Subcutaneous abdominal adipose tissue (tissue), 5 donors: ENCODE data around the gene IL1RAPL1.
"Not testable (repeated sequence)": the region's sequence is repeated elsewhere in the genome, so short reads cannot be mapped to it uniquely, and the experiment has no call there.

Source experiments
- H3K27ac ChIP-seq: one replicate; pipeline ENCODE4 v1.7.0; 2013; ENCODE audit warnings: low read depth, mild to moderate bottlenecking, inconsistent platforms, low read length, moderate library complexity
- H3K27me3 ChIP-seq, 5 donors: one replicate each; pipeline ENCODE4 v1.7.0; 2013; ENCODE audit warnings: low read length in 5 of 5, inconsistent platforms in 1 of 5; ENCODE audit not compliant: control insufficient read depth in 5 of 5, insufficient read depth in 4 of 5
- H3K36me3 ChIP-seq, 5 donors: one replicate each; pipeline ENCODE4 v1.7.0; 2013; ENCODE audit warnings: low read length in 5 of 5; ENCODE audit not compliant: control insufficient read depth in 5 of 5, insufficient read depth in 5 of 5
- H3K4me1 ChIP-seq, 5 donors: one replicate each; pipeline ENCODE4 v1.7.0; 2013; ENCODE audit warnings: low read length in 5 of 5, mild to moderate bottlenecking in 3 of 5, moderate library complexity in 1 of 5; ENCODE audit not compliant: control insufficient read depth in 5 of 5, insufficient read depth in 5 of 5
- H3K4me3 ChIP-seq, 5 donors: one replicate each; pipeline ENCODE4 v1.7.0; 2013; ENCODE audit warnings: low read length in 5 of 5, low read depth in 1 of 5
- H3K9ac ChIP-seq, 5 donors: one replicate each; pipeline ENCODE4 v1.7.0; 2013; ENCODE audit warnings: low read length in 5 of 5, mild to moderate bottlenecking in 4 of 5, moderate library complexity in 3 of 5
- H3K9me3 ChIP-seq, 5 donors: one replicate each; pipeline ENCODE4 v1.7.0; 2013; ENCODE audit warnings: low read length in 5 of 5; ENCODE audit not compliant: control insufficient read depth in 5 of 5
- donor health status: healthy.
- donor health status: healthy.
- donor health status: healthy.
- donor health status: healthy.
- donor health status: healthy.

Gene IL1RAPL1

DNA sequence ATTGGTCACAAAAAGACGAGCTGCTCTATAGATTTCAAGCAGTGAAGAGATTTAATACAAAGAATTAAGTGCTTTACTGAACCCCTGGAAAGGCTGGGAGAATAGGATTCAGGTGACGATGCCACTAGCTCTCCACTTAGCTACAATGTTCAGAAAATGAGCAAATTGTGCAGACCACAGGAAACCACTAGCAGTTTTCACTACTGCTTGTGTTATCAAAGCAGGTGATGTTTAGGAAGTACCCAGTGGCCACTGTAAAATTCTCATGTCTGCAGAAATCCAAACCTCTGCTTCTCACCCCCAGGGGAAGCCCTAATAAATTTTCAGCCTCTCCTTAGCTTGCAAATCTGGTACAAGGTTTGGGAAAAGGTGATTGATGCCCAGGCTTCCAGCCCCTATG, 165.1 kb downstream of the IL1RAPL1 start:
- Histone ChIP-seq H3K4me3 (no peak overlapping the region), H3K9me3 (peaks cover 0 to 3% (median 0%) of the 10 kb centered on the region in 5 donors), H3K36me3 (no peaks in the 10 kb centered on the region), H3K27ac (no peak overlapping the region), H3K9ac (no peak overlapping the region), H3K27me3 (no peaks in the 10 kb centered on the region), H3K4me1 (no peaks in the 10 kb centered on the region)

- no peaks in the 10 kb centered on the region for H3K27me3 ChIP-seq
- H3K4me1 ChIP-seq = no peaks in the 10 kb centered on the region
- no peak overlapping the region for H3K9ac ChIP-seq
- H3K4me3 ChIP-seq = no peak overlapping the region
- no peaks in the 10 kb centered on the region for H3K36me3 ChIP-seq
- H3K27ac ChIP-seq = no peak overlapping the region
- no peaks in the 10 kb centered on the region for H3K9me3 ChIP-seq
Observed at GRCh38 chrX:28756175-28756574, 168.9 kb downstream of the IL1RAPL1 start.

DNA sequence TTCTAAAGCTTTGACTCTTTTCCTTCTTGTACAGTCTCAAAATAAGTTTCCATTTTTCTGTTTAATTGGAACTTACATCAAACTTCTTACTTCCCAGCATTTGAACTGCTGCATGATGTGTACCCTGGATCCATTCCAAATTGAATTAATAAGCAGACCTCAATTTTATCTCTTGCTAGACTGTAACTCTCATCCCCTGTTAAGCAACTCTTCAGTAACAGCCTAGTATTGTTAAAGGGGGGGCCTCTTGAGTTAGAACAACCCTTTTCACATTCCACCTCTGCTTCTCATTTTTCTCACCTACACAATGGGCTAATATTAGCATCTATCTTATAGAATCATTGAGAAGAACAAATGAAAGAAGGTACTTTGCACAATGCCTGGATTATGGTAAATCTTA, 169.4 kb downstream of the IL1RAPL1 start:
- H3K27ac ChIP-seq = no peak overlapping the region
- H3K27me3 ChIP-seq = no peaks in the 10 kb centered on the region
- no peaks in the 10 kb centered on the region for H3K36me3 ChIP-seq
- H3K4me1 ChIP-seq = no peaks in the 10 kb centered on the region
- H3K4me3 ChIP-seq = no peak overlapping the region
- H3K9me3 ChIP-seq = no peaks in the 10 kb centered on the region
- no peak overlapping the region for H3K9ac ChIP-seq

GRCh38 chrX:28757290-28757689, 170.0 kb downstream of the IL1RAPL1 start:
- no peaks in the 10 kb centered on the region for H3K4me1 ChIP-seq
- H3K27ac ChIP-seq = no peak overlapping the region
- no peaks in the 10 kb centered on the region for H3K27me3 ChIP-seq
- no peaks in the 10 kb centered on the region for H3K9me3 ChIP-seq
- H3K9ac ChIP-seq = no peak overlapping the region
- no peaks in the 10 kb centered on the region for H3K36me3 ChIP-seq
- H3K4me3 ChIP-seq = no peak overlapping the region

DNA sequence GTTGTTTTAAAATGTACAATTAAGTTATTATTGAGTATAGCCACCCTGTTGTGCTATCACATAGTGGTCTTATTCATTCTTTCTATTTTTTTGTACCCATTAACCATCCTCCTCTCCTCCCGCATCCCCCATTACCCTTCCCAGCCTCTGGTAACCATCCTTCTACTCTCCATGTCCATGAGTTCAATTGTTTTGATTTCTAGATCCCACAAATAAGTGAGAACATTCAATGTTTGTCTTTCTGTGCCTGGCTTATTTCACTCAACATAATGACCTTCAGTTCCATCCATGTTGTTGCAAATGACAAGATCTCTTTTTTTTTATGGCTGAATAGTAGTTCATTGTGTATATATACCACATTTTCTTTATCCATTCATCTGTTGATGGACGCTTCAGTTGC, 179.3 kb downstream of the IL1RAPL1 start:
- H3K4me1 ChIP-seq, H3K9me3 ChIP-seq, H3K9ac ChIP-seq, H3K36me3 ChIP-seq, H3K27me3 ChIP-seq, H3K4me3 ChIP-seq, H3K27ac ChIP-seq: not testable (repeated sequence)

GRCh38 chrX:28773807-28774206, 186.6 kb downstream of the IL1RAPL1 start:
- Histone ChIP-seq H3K27me3 (no peaks in the 10 kb centered on the region), H3K9ac (no peak overlapping the region), H3K36me3 (no peaks in the 10 kb centered on the region), H3K9me3 (no peaks in the 10 kb centered on the region), H3K4me1 (no peaks in the 10 kb centered on the region), H3K27ac (no peak overlapping the region), H3K4me3 (no peak overlapping the region)

- no peaks in the 10 kb centered on the region for H3K9me3 ChIP-seq
- H3K27ac ChIP-seq = no peak overlapping the region
- no peaks in the 10 kb centered on the region for H3K36me3 ChIP-seq
- peaks cover 0 to 2% (median 0%) of the 10 kb centered on the region in 5 donors for H3K27me3 ChIP-seq
- H3K4me3 ChIP-seq = no peak overlapping the region
- H3K9ac ChIP-seq = peak overlapping the region in 1 of 5 donors; percentile 24
- H3K4me1 ChIP-seq = no peaks in the 10 kb centered on the region
Observed at GRCh38 chrX:28787206-28787605, 200.0 kb downstream of the IL1RAPL1 start.

DNA sequence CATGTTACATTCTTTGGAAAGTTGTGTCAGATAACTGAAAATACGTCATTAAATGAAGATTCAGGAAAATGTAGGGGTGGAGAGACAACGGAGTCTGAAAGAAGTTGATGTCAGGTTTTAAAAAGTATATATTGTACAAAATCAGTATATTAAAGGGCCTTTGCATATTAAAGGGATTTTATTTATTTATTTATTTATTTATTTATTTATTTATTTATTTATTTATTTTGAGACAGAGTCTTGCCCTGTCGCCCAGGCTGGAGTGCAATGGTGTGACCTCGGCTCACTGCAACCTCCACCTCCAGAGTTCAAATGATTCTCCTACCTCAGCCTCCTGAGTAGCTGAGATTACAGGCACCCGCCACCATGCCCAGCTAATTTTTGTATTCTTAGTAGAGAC, 213.4 kb downstream of the IL1RAPL1 start:
- not testable (repeated sequence) for H3K27ac ChIP-seq, H3K36me3 ChIP-seq, H3K4me1 ChIP-seq, H3K27me3 ChIP-seq, H3K4me3 ChIP-seq, H3K9ac ChIP-seq
- H3K9me3 ChIP-seq = peaks cover 0 to 18% (median 0%) of the 10 kb centered on the region in 5 donors

DNA sequence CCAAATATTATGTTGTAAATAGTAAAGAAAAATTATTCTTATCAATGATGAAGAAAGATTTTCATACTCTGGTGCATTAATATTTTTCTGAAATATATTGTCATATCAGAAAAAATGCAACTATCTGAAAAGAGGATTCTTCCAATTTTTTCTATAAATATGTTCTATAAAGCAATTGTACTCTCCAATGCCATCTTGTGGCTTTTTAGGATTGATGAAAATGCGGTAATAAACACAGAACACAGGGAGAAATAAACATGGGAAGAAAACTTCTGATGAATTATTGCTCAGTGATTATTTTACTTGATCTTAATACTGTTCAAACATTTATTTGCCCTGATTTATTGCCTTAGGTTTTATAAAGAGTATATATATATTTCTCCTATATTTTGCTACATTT, 215.4 kb downstream of the IL1RAPL1 start:
- peaks cover 0 to 10% (median 0%) of the 10 kb centered on the region in 5 donors for H3K9me3 ChIP-seq
- H3K4me1 ChIP-seq = no peaks in the 10 kb centered on the region
- no peak overlapping the region for H3K4me3 ChIP-seq
- H3K36me3 ChIP-seq = no peaks in the 10 kb centered on the region
- no peak overlapping the region for H3K27ac ChIP-seq
- peaks cover 0 to 2% (median 0%) of the 10 kb centered on the region in 5 donors for H3K27me3 ChIP-seq
- no peak overlapping the region for H3K9ac ChIP-seq

DNA sequence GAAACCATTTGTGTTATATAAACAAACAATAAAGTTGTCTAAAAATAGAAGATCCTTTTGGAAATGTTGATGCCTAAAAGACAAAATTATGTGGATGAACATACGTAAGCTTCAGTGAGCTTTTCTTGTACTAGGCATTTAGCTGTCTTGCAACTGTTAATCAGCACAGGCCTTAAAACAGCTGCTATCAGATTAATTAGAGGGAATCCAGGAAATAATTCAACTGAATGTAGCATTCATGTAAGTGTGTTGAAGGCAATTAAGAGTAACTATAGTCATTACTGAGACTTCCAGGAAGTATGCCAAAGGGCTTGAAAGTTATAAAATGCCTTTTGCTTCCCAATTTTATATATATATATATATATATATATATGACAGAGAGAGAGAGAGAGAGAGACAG, 248.7 kb downstream of the IL1RAPL1 start:
- Histone ChIP-seq H3K27ac (no peak overlapping the region), H3K9me3 (no peaks in the 10 kb centered on the region), H3K4me1 (no peaks in the 10 kb centered on the region), H3K36me3 (no peaks in the 10 kb centered on the region), H3K27me3 (no peaks in the 10 kb centered on the region), H3K9ac (no peak overlapping the region), H3K4me3 (no peak overlapping the region)

DNA sequence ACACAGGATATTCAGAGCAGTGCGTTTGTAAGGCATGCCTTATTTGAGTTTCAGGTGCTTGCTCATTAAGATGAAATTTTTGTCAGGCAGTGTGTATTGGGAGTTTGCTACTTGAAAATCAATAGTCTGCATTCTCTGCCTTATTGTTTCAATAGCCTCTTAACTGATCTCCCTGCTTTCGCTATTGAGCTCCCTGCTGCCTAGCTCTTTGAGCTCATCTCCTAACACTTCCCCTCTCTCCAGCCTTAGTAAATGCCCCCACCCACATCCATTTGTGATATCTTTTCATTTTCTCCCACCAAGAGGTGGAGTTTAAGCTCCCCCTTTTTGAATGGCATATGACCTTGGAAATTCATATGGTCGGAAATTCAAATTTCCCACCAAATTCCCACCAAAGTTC, 256.6 kb downstream of the IL1RAPL1 start:
- no peaks in the 10 kb centered on the region for H3K4me1 ChIP-seq
- H3K4me3 ChIP-seq = no peak overlapping the region
- H3K9me3 ChIP-seq = no peaks in the 10 kb centered on the region

More for the DNA sequence above, 256.6 kb downstream of the IL1RAPL1 start:
- H3K36me3 ChIP-seq = no peaks in the 10 kb centered on the region
- no peaks in the 10 kb centered on the region for H3K27me3 ChIP-seq
- no peak overlapping the region for H3K9ac ChIP-seq
- no peak overlapping the region for H3K27ac ChIP-seq
